GM12878 (cell line): ENCODE results near the gene ARAP2.

ENCODE experiments used
- ETV6 ChIP-seq, 2 experiments: fragments of 450-650 bp in 1 of 2; IDR thresholded peaks in 1 of 2; conservative IDR thresholded peaks in 1 of 2; 2 replicates each; pipeline ENCODE4 v1.6.1; 2014; ENCODE audit warnings: antibody characterized with exemption in 1 of 2, borderline replicate concordance in 1 of 2, low read depth in 1 of 2, mild to moderate bottlenecking in 1 of 2, moderate library complexity in 1 of 2
- IKZF1 ChIP-seq: fragments of 450-650 bp; conservative IDR thresholded peaks from 2 replicates; pipeline ENCODE4 v1.6.1; 2017; ENCODE audit warnings: antibody characterized with exemption, mild to moderate bottlenecking
- IRF4 ChIP-seq: IDR thresholded peaks from 2 replicates; pipeline ENCODE4 v1.6.1; 2011; ENCODE audit warnings: low read depth, low read length
- PML ChIP-seq: IDR thresholded peaks from 2 replicates; pipeline ENCODE4 v1.6.1; 2012; ENCODE audit warnings: low read length, inconsistent platforms
- RB1 ChIP-seq: fragments of 450-650 bp; formaldehyde crosslinking; IDR thresholded peaks from 2 replicates; pipeline ENCODE4 v1.6.1; 2017; ENCODE audit warnings: mild to moderate bottlenecking, borderline replicate concordance
- ZNF207 ChIP-seq: fragments of 450-650 bp; IDR thresholded peaks from 2 replicates; pipeline ENCODE4 v1.6.1; 2014; ENCODE audit warnings: antibody characterized with exemption, mild to moderate bottlenecking, borderline replicate concordance
- ZNF24 ChIP-seq: fragments of 450-650 bp; IDR thresholded peaks from 2 replicates; pipeline ENCODE4 v1.6.1; 2017; ENCODE audit warnings: antibody characterized with exemption, mild to moderate bottlenecking
- TF ChIP-seq, protein P1 (sequence below), 3 experiments: IDR thresholded peaks in 2 of 3; conservative IDR thresholded peaks in 1 of 3; 2 replicates each; pipeline ENCODE4 v1.5.1; 2011; ENCODE audit warnings: low read depth in 3 of 3, low read length in 3 of 3, mild to moderate bottlenecking in 3 of 3, control low read depth in 2 of 3, moderate library complexity in 2 of 3, inconsistent platforms in 1 of 3, mixed read lengths in 1 of 3; ENCODE audit not compliant: control insufficient read depth in 2 of 3, insufficient read depth in 1 of 3; ENCODE audit errors: extremely low read depth in 1 of 3

DNA sequence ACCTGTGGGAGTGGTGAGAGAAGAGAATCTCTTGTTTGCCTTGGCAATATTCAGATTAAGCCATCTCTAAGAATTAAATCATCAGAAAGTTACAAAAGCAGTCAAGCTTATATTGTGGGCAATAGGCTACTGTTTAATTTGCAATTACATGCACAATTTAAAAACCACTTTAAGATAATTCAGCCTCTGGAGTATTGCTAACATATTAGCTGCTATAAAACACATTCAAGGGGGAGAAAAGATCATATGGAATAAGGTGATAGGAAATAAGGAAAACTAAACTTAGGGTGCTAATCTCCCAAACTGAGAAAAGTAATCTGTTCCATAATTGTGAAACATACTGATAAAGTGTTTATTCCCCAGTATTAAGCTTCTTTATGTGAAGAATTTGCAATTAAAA, 103.9 kb downstream of the ARAP2 start:
- TF ChIP-seq PML: no peak
- TF ChIP-seq IRF4: no peak
- TF ChIP-seq, protein P1, sequence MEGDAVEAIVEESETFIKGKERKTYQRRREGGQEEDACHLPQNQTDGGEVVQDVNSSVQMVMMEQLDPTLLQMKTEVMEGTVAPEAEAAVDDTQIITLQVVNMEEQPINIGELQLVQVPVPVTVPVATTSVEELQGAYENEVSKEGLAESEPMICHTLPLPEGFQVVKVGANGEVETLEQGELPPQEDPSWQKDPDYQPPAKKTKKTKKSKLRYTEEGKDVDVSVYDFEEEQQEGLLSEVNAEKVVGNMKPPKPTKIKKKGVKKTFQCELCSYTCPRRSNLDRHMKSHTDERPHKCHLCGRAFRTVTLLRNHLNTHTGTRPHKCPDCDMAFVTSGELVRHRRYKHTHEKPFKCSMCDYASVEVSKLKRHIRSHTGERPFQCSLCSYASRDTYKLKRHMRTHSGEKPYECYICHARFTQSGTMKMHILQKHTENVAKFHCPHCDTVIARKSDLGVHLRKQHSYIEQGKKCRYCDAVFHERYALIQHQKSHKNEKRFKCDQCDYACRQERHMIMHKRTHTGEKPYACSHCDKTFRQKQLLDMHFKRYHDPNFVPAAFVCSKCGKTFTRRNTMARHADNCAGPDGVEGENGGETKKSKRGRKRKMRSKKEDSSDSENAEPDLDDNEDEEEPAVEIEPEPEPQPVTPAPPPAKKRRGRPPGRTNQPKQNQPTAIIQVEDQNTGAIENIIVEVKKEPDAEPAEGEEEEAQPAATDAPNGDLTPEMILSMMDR (IDR thresholded peaks at IDR 0.05 in 2 of 3, conservative IDR thresholded peaks at IDR 0.05 in 1 of 3; ENCODE audit: control insufficient read depth in 2 of 3, extremely low read depth in 1 of 3, insufficient read depth in 1 of 3, low read depth in 3 of 3, low read length in 3 of 3): no peak
- TF ChIP-seq RB1: no peak
- TF ChIP-seq IKZF1: no peak
- TF ChIP-seq ZNF207: no peak
- TF ChIP-seq ZNF24: no peak
- TF ChIP-seq ETV6 (conservative IDR thresholded peaks at IDR 0.05 in 1 of 2, IDR thresholded peaks at IDR 0.05 in 1 of 2; ENCODE audit: borderline replicate concordance in 1 of 2, low read depth in 1 of 2): no peak
